PFSK-1 (cell line): Measurements from ENCODE around the gene NTN1.

ENCODE experiments used
- FOXP2 ChIP-seq: optimal IDR thresholded peaks from 2 replicates; pipeline ENCODE3; 2011; ENCODE audit warnings: borderline replicate concordance, control low read depth, inconsistent platforms; ENCODE audit not compliant: insufficient read depth; ENCODE audit errors: extremely low read length, extremely low read depth
- POLR2AphosphoS5 ChIP-seq: IDR thresholded peaks from 2 replicates; pipeline ENCODE4 v1.6.1; 2012; ENCODE audit warnings: low read depth, mild to moderate bottlenecking, control low read depth, low read length, moderate library complexity
- SIN3A ChIP-seq: IDR thresholded peaks from 2 replicates; pipeline ENCODE4 v1.6.1; 2012; ENCODE audit warnings: mild to moderate bottlenecking, low read length, moderate library complexity, borderline replicate concordance; ENCODE audit not compliant: insufficient read depth
- TAF1 ChIP-seq: IDR thresholded peaks from 2 replicates; pipeline ENCODE4 v1.6.1; 2012; ENCODE audit warnings: low read length, control low read depth, borderline replicate concordance; ENCODE audit not compliant: insufficient read depth
- TF ChIP-seq, protein P1 (sequence below), 2 experiments: IDR thresholded peaks; 2 replicates each; pipeline versions ENCODE4 v1.6.1 to v1.8.0; 2011 to 2012; ENCODE audit warnings: low read depth in 2 of 2, low read length in 2 of 2, control low read depth in 1 of 2, inconsistent platforms in 1 of 2, mild to moderate bottlenecking in 1 of 2, moderate library complexity in 1 of 2; ENCODE audit not compliant: insufficient read depth in 1 of 2

DNA sequence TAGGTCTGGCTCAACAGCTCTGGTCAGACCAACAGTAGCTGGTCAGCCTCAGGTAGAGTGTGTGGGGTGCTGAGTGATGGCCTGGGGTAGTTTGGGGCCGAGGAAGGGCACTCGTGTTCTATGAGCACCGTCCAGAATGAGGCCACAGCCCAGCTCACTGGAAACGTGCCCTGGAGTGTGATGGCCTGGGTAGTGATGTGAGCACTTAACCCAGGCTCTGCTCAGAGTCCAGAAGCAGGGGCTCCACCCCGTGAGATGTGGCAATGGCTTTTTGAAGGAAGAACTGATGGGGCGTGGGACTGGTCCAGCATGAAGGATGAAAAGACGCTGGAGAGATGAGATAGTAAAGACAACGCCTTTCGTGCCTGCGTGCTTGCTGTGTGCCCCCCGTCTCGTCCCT lies 35.3 kb downstream of the NTN1 start:
- TF ChIP-seq, protein P1, sequence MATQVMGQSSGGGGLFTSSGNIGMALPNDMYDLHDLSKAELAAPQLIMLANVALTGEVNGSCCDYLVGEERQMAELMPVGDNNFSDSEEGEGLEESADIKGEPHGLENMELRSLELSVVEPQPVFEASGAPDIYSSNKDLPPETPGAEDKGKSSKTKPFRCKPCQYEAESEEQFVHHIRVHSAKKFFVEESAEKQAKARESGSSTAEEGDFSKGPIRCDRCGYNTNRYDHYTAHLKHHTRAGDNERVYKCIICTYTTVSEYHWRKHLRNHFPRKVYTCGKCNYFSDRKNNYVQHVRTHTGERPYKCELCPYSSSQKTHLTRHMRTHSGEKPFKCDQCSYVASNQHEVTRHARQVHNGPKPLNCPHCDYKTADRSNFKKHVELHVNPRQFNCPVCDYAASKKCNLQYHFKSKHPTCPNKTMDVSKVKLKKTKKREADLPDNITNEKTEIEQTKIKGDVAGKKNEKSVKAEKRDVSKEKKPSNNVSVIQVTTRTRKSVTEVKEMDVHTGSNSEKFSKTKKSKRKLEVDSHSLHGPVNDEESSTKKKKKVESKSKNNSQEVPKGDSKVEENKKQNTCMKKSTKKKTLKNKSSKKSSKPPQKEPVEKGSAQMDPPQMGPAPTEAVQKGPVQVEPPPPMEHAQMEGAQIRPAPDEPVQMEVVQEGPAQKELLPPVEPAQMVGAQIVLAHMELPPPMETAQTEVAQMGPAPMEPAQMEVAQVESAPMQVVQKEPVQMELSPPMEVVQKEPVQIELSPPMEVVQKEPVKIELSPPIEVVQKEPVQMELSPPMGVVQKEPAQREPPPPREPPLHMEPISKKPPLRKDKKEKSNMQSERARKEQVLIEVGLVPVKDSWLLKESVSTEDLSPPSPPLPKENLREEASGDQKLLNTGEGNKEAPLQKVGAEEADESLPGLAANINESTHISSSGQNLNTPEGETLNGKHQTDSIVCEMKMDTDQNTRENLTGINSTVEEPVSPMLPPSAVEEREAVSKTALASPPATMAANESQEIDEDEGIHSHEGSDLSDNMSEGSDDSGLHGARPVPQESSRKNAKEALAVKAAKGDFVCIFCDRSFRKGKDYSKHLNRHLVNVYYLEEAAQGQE (IDR thresholded peaks at IDR 0.05; ENCODE audit: insufficient read depth in 1 of 2, low read depth in 2 of 2, low read length in 2 of 2): no peak
- TF ChIP-seq POLR2AphosphoS5: no peak
- no peak for TF ChIP-seq TAF1
- no peak for TF ChIP-seq SIN3A
- TF ChIP-seq FOXP2: no peak
